Spleen (tissue), 11 donors: ENCODE measurements around the gene PSMG4. TPM values are rescaled to one million over a fixed set of nuclear protein-coding genes. Genes with fewer than 3 reads are reported as not detected.

Source experiments
- DNase-seq: peaks from one replicate; pipeline ENCODE4 v3.0.0-alpha.2; 2020
- H3K27ac ChIP-seq, 8 donors: fragments of 200-600 bp; sonication (generic) in 7 of 8; 1 replicate in 4 of 8; 2 replicates in 4 of 8; pipeline versions ENCODE4 v1.5.0 to v1.8.0; 2016 to 2021; ENCODE audit warnings: inconsistent platforms in 4 of 8, mild to moderate bottlenecking in 4 of 8, moderate library complexity in 1 of 8
- H3K27me3 ChIP-seq, 7 donors: fragments of 200-600 bp; sonication (generic) in 6 of 7; replicated peaks in 1 of 7; 1 replicate in 4 of 7; 2 replicates in 3 of 7; pipeline versions ENCODE4 v1.5.0 to v1.8.0; 2016 to 2021; ENCODE audit warnings: inconsistent platforms in 3 of 7, mild to moderate bottlenecking in 1 of 7
- H3K36me3 ChIP-seq, 6 donors: fragments of 200-600 bp; sonication (generic) in 5 of 6; 1 replicate in 4 of 6; 2 replicates in 2 of 6; pipeline versions ENCODE4 v1.5.0 to v1.8.0; 2016 to 2021; ENCODE audit warnings: inconsistent platforms in 2 of 6
- H3K4me1 ChIP-seq, 6 donors: fragments of 200-600 bp; sonication (generic) in 5 of 6; 1 replicate in 3 of 6; 2 replicates in 3 of 6; pipeline versions ENCODE4 v1.5.0 to v1.8.0; 2016 to 2021; ENCODE audit warnings: inconsistent platforms in 3 of 6
- H3K4me3 ChIP-seq, 8 donors: fragments of 200-600 bp; sonication (generic) in 7 of 8; 1 replicate in 4 of 8; 2 replicates in 4 of 8; pipeline versions ENCODE4 v1.5.0 to v1.8.0; 2016 to 2021; ENCODE audit warnings: inconsistent platforms in 4 of 8, mild to moderate bottlenecking in 4 of 8, moderate library complexity in 2 of 8
- H3K9me3 ChIP-seq, 8 donors: fragments of 200-600 bp; sonication (generic) in 7 of 8; 1 replicate in 4 of 8; 2 replicates in 4 of 8; pipeline versions ENCODE4 v1.5.0 to v1.8.0; 2016 to 2021; ENCODE audit warnings: inconsistent platforms in 4 of 8
- POLR2A ChIP-seq, 3 donors: fragments of 450-650 bp; IDR thresholded peaks; one replicate each; pipeline ENCODE4 v1.5.1; 2017; ENCODE audit warnings: antibody characterized with exemption in 3 of 3, mild to moderate bottlenecking in 1 of 3
- POLR2AphosphoS5 ChIP-seq, 3 donors: sonication (generic); formaldehyde crosslinking; IDR thresholded peaks; one replicate each; pipeline ENCODE4 v1.5.1; 2017; ENCODE audit warnings: antibody characterized with exemption in 3 of 3
- WGBS, 5 donors: extraction: QIAGEN DNeasy Blood & Tissue Kit in 3 of 5; methylation state at CpG; one replicate each; pipeline versions ENCODE4 v1.1.5 to v1.1.7; 2013 to 2018; 5-methylcytosine and 5-hydroxymethylcytosine counted together
- intact Hi-C: fragments of 100-400 bp; cut with DNase I; formaldehyde crosslinking; loops from one replicate; pipeline ENCODE4 v1.15.0; 2023; ENCODE audit warnings: low total_unique reads
- polyA plus RNA-seq, 3 donors: library from polyadenylated mRNA; stranded (reverse); fragments of 200-250 nt; gene quantifications; one replicate each; pipeline ENCODE4 v1.2.1, GENCODE V29; 2013
- total RNA-seq, 7 donors: library from RNA; depleted of rRNA in 3 of 7; stranded (reverse); fragments of >200 nt in 3 of 7; fragmentation: NEBNext Ultra II Directional in 4 of 7; extraction: Animal tissue kit (Norgen Biotek cat#: 25700) in 4 of 7; gene quantifications; one replicate each; pipeline versions ENCODE4 v1.1.0 to v1.2.1, GENCODE V29; 2016 to 2021
- TF ChIP-seq, protein P1 (sequence below), 11 experiments: fragments of 200-600 bp in 7 of 11; fragments of 450-650 bp in 4 of 11; sonication (generic) in 4 of 11; IDR thresholded peaks in 8 of 11; conservative IDR thresholded peaks in 3 of 11; 1 replicate in 7 of 11; 2 replicates in 4 of 11; pipeline versions ENCODE4 v1.4.0 to v1.8.0; 2016 to 2021; ENCODE audit warnings: antibody characterized with exemption in 11 of 11, inconsistent platforms in 4 of 11, mild to moderate bottlenecking in 1 of 11
- donor health status: healthy with polysubstance abuse.
- donor health status: DM: no; HTN: no; CAD: no; lungs with moderate emphysema.
- donor health status: DM: no; HTN: no; CAD: no.
- donor health status: Bipolar disorder and iron deficiency.
- donor health status: healthy.
- donor health status: DM: no; HTN: no; CAD: no.
- donor health status: DM: yes; HTN: yes; CAD: no.

The PSMG4 gene
- total and polyA plus RNA-seq, 10 donors, result 12.1 to 41.6 (median 18.5) TPM

GRCh38 chr6:3247255-3248146 is 11.2 kb upstream of the PSMG4 start:
- intact Hi-C loops, result no loop called here
- 56 to 65% (median 63%) methylated on average over 32 to 36 of the region's 36 CpGs for WGBS, 5 donors
- DNase-seq, result no peak
- peak overlapping the region in 1 of 8 donors; percentile 22 for H3K4me3 ChIP-seq
- no peaks in the 10 kb centered on the region for H3K9me3 ChIP-seq
- H3K36me3 ChIP-seq, result no peaks in the 10 kb centered on the region
- H3K4me1 ChIP-seq, result peaks cover 7 to 14% (median 9%) of the 10 kb centered on the region in 6 donors
- no peak overlapping the region for H3K27ac ChIP-seq
- TF ChIP-seq POLR2A (IDR thresholded peaks at IDR 0.05) (no peak), POLR2AphosphoS5 (IDR thresholded peaks at IDR 0.05) (no peak)
- TF ChIP-seq, protein P1, sequence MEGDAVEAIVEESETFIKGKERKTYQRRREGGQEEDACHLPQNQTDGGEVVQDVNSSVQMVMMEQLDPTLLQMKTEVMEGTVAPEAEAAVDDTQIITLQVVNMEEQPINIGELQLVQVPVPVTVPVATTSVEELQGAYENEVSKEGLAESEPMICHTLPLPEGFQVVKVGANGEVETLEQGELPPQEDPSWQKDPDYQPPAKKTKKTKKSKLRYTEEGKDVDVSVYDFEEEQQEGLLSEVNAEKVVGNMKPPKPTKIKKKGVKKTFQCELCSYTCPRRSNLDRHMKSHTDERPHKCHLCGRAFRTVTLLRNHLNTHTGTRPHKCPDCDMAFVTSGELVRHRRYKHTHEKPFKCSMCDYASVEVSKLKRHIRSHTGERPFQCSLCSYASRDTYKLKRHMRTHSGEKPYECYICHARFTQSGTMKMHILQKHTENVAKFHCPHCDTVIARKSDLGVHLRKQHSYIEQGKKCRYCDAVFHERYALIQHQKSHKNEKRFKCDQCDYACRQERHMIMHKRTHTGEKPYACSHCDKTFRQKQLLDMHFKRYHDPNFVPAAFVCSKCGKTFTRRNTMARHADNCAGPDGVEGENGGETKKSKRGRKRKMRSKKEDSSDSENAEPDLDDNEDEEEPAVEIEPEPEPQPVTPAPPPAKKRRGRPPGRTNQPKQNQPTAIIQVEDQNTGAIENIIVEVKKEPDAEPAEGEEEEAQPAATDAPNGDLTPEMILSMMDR (IDR thresholded peaks at IDR 0.05 in 8 of 11, conservative IDR thresholded peaks at IDR 0.05 in 3 of 11), result no peak
- peaks cover 0 to 66% (median 15%) of the 10 kb centered on the region in 7 donors for H3K27me3 ChIP-seq

DNA sequence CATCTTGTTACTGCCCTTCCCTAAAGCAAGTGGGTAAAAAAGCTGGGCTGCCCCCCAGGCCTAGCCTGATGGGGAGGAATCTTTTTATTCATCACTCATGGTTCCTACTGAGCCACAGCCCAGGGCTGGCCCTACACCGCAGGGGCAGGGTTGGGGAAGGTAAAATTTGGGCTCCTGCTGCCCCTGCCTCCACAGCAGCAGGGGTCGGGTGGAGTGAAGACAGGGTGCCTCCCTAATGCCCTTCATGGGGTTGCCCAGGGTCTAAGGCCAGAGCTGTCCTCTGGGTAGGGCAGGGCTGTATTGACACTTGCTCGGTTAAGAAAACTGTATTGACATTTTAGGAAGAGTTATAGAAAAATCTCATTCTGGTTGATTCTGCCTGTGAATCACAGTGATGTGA is 8.9 kb upstream of the PSMG4 start:
- no peak overlapping the region for H3K4me3 ChIP-seq
- no peaks in the 10 kb centered on the region for H3K36me3 ChIP-seq
- no peak overlapping the region for H3K27ac ChIP-seq
- no peak for DNase-seq
- peaks cover 7 to 14% (median 9%) of the 10 kb centered on the region in 6 donors for H3K4me1 ChIP-seq
- peaks cover 0 to 4% (median 0%) of the 10 kb centered on the region in 8 donors for H3K9me3 ChIP-seq
- WGBS, 5 donors, result 91 to 100% (median 95%) methylated on average over 3 of the region's 3 CpGs
- H3K27me3 ChIP-seq, result peaks cover 0 to 57% (median 15%) of the 10 kb centered on the region in 7 donors
- intact Hi-C loops, result loop anchor here (5.0 to 10.0 kb wide), 2 partner anchors 85 to 123 kb away; no protein-coding TSS in a partner anchor
- TF ChIP-seq POLR2AphosphoS5 (IDR thresholded peaks at IDR 0.05) (no peak), POLR2A (IDR thresholded peaks at IDR 0.05) (no peak)
- TF ChIP-seq, protein P1 (IDR thresholded peaks at IDR 0.05 in 8 of 11, conservative IDR thresholded peaks at IDR 0.05 in 3 of 11), result no peak

- WGBS, 5 donors, result 91 to 97% (median 93%) methylated on average over 9 of the region's 9 CpGs
- TF ChIP-seq POLR2A (IDR thresholded peaks at IDR 0.05) (no peak), POLR2AphosphoS5 (IDR thresholded peaks at IDR 0.05) (no peak)
- TF ChIP-seq, protein P1 (IDR thresholded peaks at IDR 0.05 in 8 of 11, conservative IDR thresholded peaks at IDR 0.05 in 3 of 11), result no peak
- no peak for DNase-seq
- no peaks in the 10 kb centered on the region for H3K36me3 ChIP-seq
- H3K27me3 ChIP-seq, result peaks cover 0 to 54% (median 15%) of the 10 kb centered on the region in 7 donors
- peaks cover 7 to 14% (median 9%) of the 10 kb centered on the region in 6 donors for H3K4me1 ChIP-seq
- no peak overlapping the region for H3K4me3 ChIP-seq
- H3K27ac ChIP-seq, result no peak overlapping the region
- H3K9me3 ChIP-seq, result peaks cover 0 to 4% (median 0%) of the 10 kb centered on the region in 8 donors
- intact Hi-C loops, result loop anchor here (5.0 to 10.0 kb wide), 2 partner anchors 85 to 123 kb away; no protein-coding TSS in a partner anchor
These were observed 8.5 kb upstream of the PSMG4 start for GRCh38 chr6:3250231-3250675.
